ENCODE results near the gene RAG1.

DNA sequence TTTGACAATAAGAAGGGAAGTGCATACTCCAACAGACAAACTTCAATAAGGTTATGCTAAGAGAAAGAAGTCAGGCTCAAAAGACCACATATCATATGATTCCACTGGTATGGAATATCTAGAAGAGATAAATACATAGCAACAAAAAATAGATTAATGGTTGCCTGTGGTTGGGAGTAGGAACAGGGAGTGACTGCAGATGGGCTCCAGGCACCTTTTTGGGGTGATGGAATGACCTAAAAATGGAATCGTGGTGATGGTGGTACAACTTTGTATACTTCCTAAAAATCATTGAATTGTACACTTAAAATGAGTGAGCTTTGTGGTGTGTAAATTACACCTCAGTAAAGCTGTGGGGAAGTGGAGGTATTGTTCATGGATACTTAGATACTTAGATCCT, 59.2 kb downstream of the RAG1 start:
- TF ChIP-seq, protein P1, sequence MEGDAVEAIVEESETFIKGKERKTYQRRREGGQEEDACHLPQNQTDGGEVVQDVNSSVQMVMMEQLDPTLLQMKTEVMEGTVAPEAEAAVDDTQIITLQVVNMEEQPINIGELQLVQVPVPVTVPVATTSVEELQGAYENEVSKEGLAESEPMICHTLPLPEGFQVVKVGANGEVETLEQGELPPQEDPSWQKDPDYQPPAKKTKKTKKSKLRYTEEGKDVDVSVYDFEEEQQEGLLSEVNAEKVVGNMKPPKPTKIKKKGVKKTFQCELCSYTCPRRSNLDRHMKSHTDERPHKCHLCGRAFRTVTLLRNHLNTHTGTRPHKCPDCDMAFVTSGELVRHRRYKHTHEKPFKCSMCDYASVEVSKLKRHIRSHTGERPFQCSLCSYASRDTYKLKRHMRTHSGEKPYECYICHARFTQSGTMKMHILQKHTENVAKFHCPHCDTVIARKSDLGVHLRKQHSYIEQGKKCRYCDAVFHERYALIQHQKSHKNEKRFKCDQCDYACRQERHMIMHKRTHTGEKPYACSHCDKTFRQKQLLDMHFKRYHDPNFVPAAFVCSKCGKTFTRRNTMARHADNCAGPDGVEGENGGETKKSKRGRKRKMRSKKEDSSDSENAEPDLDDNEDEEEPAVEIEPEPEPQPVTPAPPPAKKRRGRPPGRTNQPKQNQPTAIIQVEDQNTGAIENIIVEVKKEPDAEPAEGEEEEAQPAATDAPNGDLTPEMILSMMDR (conservative IDR thresholded peaks at IDR 0.05; ENCODE audit: low read length): no peak
- no peak for TF ChIP-seq EZH2phosphoT487 (IDR thresholded peaks at IDR 0.05; ENCODE audit: borderline replicate concordance)
